Right renal cortex interstitium (tissue), 3 donors: ENCODE results near the gene MSL2. TPM values are rescaled to one million over a fixed set of nuclear protein-coding genes. Genes with fewer than 3 reads are reported as not detected.

Experiments
- polyA plus RNA-seq, 3 donors: library from polyadenylated mRNA; unstranded; fragments of 120-200 nt; gene quantifications; one replicate each; pipeline ENCODE4 v1.2.1, GENCODE V29; 2013; ENCODE audit not compliant: insufficient read length in 3 of 3

Gene MSL2
- polyA plus RNA-seq, 3 donors: 50.1 to 53.4 (median 50.6) TPM

Other genes starting within 250 kb of the MSL2 start
- 10 to 100 TPM; 23.2 to 26.9 (median 24.5) TPM for gene PPP2R3A, start 230.6 kb downstream of the MSL2 start, polyA plus RNA-seq
- 10 to 100 TPM; 77.3 to 89.5 (median 79.6) TPM for gene PCCB, start 54.0 kb upstream of the MSL2 start, polyA plus RNA-seq